Measurements from ENCODE around the gene KHDRBS2. TPM values are rescaled to one million over a fixed set of nuclear protein-coding genes. Genes with fewer than 3 reads are reported as not detected.

Gene KHDRBS2
- polyA plus RNA-seq, 1 of the 3 experiments (the other 2 are of a cell fraction): not detected

GRCh38 chr6:61688165-61688564, 597.9 kb downstream of the KHDRBS2 start:
- H3K27ac ChIP-seq (ENCODE audit: low read depth in 2 of 2, low read length in 1 of 2): no peak overlapping the region
- POLR2A ChIA-PET: no interaction called here
- H3K79me2 ChIP-seq (ENCODE audit: insufficient read depth): no peaks in the 10 kb centered on the region
- no peaks in the 10 kb centered on the region for H3K36me3 ChIP-seq (replicated peaks in 1 of 2; ENCODE audit: control insufficient read depth in 1 of 2, insufficient read depth in 2 of 2, low read length in 1 of 2)
- DNase-seq: no peak
- no peaks in the 10 kb centered on the region for H3K9me2 ChIP-seq
- 9% methylated on average over 2 of the region's 2 CpGs for WGBS (ENCODE audit: low lambda C conversion rate)
- H3K4me2 ChIP-seq: no peak overlapping the region
- H3K4me3 ChIP-seq (ENCODE audit: low read depth in 2 of 2, low read length in 1 of 2): no peak overlapping the region
- no peak overlapping the region for H2AFZ ChIP-seq (ENCODE audit: low read depth)
- H3F3A ChIP-seq (replicated peaks; ENCODE audit: insufficient read depth): no peaks in the 10 kb centered on the region
- no peak overlapping the region for H3K9ac ChIP-seq
- no peaks in the 10 kb centered on the region for H3K4me1 ChIP-seq (ENCODE audit: control insufficient read depth in 1 of 2, insufficient read depth in 2 of 2, low read depth in 1 of 2, low read length in 1 of 2)
- TF ChIP-seq FOXJ3 (CRISPR knock-in tag; IDR thresholded peaks at IDR 0.05): no peak
- no peak for TF ChIP-seq SMC3 (IDR thresholded peaks at IDR 0.05; ENCODE audit: low read depth, low read length)
- TF ChIP-seq EP300 (IDR thresholded peaks at IDR 0.05; ENCODE audit: borderline replicate concordance in 1 of 2, low read depth in 1 of 2, low read length in 1 of 2): no peak
- no peak for TF ChIP-seq NRF1 (IDR thresholded peaks at IDR 0.05; ENCODE audit: low read depth, low read length)
- TF ChIP-seq, protein P1, sequence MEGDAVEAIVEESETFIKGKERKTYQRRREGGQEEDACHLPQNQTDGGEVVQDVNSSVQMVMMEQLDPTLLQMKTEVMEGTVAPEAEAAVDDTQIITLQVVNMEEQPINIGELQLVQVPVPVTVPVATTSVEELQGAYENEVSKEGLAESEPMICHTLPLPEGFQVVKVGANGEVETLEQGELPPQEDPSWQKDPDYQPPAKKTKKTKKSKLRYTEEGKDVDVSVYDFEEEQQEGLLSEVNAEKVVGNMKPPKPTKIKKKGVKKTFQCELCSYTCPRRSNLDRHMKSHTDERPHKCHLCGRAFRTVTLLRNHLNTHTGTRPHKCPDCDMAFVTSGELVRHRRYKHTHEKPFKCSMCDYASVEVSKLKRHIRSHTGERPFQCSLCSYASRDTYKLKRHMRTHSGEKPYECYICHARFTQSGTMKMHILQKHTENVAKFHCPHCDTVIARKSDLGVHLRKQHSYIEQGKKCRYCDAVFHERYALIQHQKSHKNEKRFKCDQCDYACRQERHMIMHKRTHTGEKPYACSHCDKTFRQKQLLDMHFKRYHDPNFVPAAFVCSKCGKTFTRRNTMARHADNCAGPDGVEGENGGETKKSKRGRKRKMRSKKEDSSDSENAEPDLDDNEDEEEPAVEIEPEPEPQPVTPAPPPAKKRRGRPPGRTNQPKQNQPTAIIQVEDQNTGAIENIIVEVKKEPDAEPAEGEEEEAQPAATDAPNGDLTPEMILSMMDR (IDR thresholded peaks at IDR 0.05): no peak
- no peak for TF ChIP-seq YY1 (IDR thresholded peaks at IDR 0.05; ENCODE audit: low read depth)
- no peak for TF ChIP-seq REST (IDR thresholded peaks at IDR 0.05; ENCODE audit: low read depth, low read length)
- CTCF ChIA-PET: no interaction called here
- no peaks in the 10 kb centered on the region for H3K27me3 ChIP-seq (ENCODE audit: insufficient read depth)
- no peaks in the 10 kb centered on the region for H3K9me3 ChIP-seq
- H4K20me1 ChIP-seq (ENCODE audit: insufficient read depth): no peaks in the 10 kb centered on the region

DNA sequence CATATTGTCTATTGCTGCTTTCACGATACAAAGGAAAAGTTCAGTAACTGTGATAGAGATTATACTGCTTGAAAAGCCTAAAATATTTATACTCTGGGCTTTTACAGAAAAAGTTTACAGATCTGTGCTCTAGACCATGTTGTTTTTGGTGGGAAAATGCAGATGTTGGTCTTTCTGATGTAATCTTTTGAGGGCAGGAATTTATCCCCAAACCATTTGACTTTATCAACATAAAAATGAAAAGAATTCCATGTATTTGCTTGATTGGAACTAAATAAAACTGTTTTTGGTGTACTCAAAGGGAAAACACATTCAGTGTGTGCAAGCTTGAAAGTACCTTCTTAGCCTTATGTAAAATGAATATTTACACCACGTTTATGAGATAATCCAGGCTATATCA, 603.5 kb downstream of the KHDRBS2 start:
- POLR2A ChIA-PET: no interaction called here

More for the DNA sequence above, 603.5 kb downstream of the KHDRBS2 start:
- Histone ChIP-seq H3K27me3 (ENCODE audit: insufficient read depth) (no peaks in the 10 kb centered on the region), H3K79me2 (ENCODE audit: insufficient read depth) (no peaks in the 10 kb centered on the region), H2AFZ (ENCODE audit: low read depth) (no peak overlapping the region), H3K9ac (no peak overlapping the region), H3K9me3 (no peaks in the 10 kb centered on the region), H3K4me3 (ENCODE audit: low read depth in 2 of 2, low read length in 1 of 2) (no peak overlapping the region), H3K4me1 (ENCODE audit: control insufficient read depth in 1 of 2, insufficient read depth in 2 of 2, low read depth in 1 of 2, low read length in 1 of 2) (no peaks in the 10 kb centered on the region), H3K4me2 (no peak overlapping the region), H3K27ac (ENCODE audit: low read depth in 2 of 2, low read length in 1 of 2) (no peak overlapping the region), H3K9me2 (no peaks in the 10 kb centered on the region), H3K36me3 (replicated peaks in 1 of 2; ENCODE audit: control insufficient read depth in 1 of 2, insufficient read depth in 2 of 2, low read length in 1 of 2) (no peaks in the 10 kb centered on the region), H3F3A (replicated peaks; ENCODE audit: insufficient read depth) (no peaks in the 10 kb centered on the region), H4K20me1 (ENCODE audit: insufficient read depth) (no peaks in the 10 kb centered on the region)
- CTCF ChIA-PET: interaction anchor here (0.6 kb wide), 1 partner anchor 553 kb away, joined by 3 read pairs; no protein-coding TSS in a partner anchor
- TF ChIP-seq TAF1 (IDR thresholded peaks at IDR 0.05; ENCODE audit: borderline replicate concordance, low read depth, low read length): no peak
- TF ChIP-seq EP300 (IDR thresholded peaks at IDR 0.05; ENCODE audit: borderline replicate concordance in 1 of 2, low read depth in 1 of 2, low read length in 1 of 2): no peak
- no peak for TF ChIP-seq REST (IDR thresholded peaks at IDR 0.05; ENCODE audit: low read depth, low read length)
- TF ChIP-seq ELF1 (IDR thresholded peaks at IDR 0.05): no peak
- no peak for TF ChIP-seq JUND (IDR thresholded peaks at IDR 0.05)
- TF ChIP-seq GABPA (IDR thresholded peaks at IDR 0.05; ENCODE audit: low read depth): no peak
- TF ChIP-seq FOXM1 (IDR thresholded peaks at IDR 0.05; ENCODE audit: low read depth): no peak
- TF ChIP-seq, protein P2, sequence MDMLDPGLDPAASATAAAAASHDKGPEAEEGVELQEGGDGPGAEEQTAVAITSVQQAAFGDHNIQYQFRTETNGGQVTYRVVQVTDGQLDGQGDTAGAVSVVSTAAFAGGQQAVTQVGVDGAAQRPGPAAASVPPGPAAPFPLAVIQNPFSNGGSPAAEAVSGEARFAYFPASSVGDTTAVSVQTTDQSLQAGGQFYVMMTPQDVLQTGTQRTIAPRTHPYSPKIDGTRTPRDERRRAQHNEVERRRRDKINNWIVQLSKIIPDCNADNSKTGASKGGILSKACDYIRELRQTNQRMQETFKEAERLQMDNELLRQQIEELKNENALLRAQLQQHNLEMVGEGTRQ (IDR thresholded peaks at IDR 0.05; ENCODE audit: borderline replicate concordance, low read depth, low read length): no peak
- TF ChIP-seq MXI1 (IDR thresholded peaks at IDR 0.05; ENCODE audit: low read depth, low read length): no peak
- no peak for TF ChIP-seq FOSL2 (IDR thresholded peaks at IDR 0.05; ENCODE audit: borderline replicate concordance, low read depth)
- TF ChIP-seq, protein P3, sequence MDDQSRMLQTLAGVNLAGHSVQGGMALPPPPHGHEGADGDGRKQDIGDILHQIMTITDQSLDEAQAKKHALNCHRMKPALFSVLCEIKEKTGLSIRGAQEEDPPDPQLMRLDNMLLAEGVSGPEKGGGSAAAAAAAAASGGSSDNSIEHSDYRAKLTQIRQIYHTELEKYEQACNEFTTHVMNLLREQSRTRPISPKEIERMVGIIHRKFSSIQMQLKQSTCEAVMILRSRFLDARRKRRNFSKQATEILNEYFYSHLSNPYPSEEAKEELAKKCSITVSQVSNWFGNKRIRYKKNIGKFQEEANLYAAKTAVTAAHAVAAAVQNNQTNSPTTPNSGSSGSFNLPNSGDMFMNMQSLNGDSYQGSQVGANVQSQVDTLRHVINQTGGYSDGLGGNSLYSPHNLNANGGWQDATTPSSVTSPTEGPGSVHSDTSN (IDR thresholded peaks at IDR 0.05): no peak
- no peak for DNase-seq
- 2% methylated on average over 2 of the region's 2 CpGs for WGBS (ENCODE audit: low lambda C conversion rate)

Data from SK-N-SH (cell line).